ENCODE measurements around the gene RTP1. TPM values are rescaled to one million over a fixed set of nuclear protein-coding genes. Genes with fewer than 3 reads are reported as not detected.
A peak's percentile ranks its signal among the peaks of the same experiment; 100 is the strongest.

RTP1 gene
- total and polyA plus RNA-seq, 2 experiments from 2014 or later, result 4.4 to 6.3 TPM

DNA sequence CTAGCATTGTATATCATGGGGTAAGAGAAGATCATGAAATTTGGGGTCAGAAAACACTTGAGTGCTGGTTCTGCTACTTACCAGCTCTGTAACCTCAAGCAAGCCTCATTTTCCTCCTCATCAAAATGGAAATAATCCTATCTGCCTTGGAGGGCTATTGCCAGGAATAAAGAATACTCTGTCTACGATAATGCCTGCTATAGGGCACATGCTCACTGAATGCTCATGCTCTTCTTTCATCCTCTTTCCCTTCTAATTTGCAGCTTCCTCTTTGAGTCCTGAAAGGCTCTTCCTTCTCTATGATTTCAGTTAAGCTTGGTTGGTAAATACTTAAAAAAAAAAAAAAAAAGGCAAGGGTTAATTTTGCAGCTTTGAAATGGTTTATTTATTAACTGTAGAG is 12.8 kb downstream of the RTP1 start:
- Mint-ChIP-seq H3K9me3 (peaks cover 25% of the 10 kb centered on the region), H3K4me1 (peaks cover 16% of the 10 kb centered on the region), H3K27me3 (ENCODE audit: insufficient read depth, low read depth, poor library complexity) (peaks cover 5% of the 10 kb centered on the region), H3K27ac (no peak overlapping the region), H3K36me3 (ENCODE audit: low read depth) (peaks cover 28% of the 10 kb centered on the region), H3K4me3 (no peak overlapping the region)
- TF ChIP-seq NANOG (IDR thresholded peaks at IDR 0.05; ENCODE audit: borderline replicate concordance), result no peak
- no peak for TF ChIP-seq POLR2AphosphoS5 (IDR thresholded peaks at IDR 0.05; ENCODE audit: low read depth)
- no peak for TF ChIP-seq STAT1 (IDR thresholded peaks at IDR 0.05; ENCODE audit: unreplicated experiment)
- TF ChIP-seq JUNB (IDR thresholded peaks at IDR 0.05; ENCODE audit: unreplicated experiment), result no peak
- TF ChIP-seq, protein P1, sequence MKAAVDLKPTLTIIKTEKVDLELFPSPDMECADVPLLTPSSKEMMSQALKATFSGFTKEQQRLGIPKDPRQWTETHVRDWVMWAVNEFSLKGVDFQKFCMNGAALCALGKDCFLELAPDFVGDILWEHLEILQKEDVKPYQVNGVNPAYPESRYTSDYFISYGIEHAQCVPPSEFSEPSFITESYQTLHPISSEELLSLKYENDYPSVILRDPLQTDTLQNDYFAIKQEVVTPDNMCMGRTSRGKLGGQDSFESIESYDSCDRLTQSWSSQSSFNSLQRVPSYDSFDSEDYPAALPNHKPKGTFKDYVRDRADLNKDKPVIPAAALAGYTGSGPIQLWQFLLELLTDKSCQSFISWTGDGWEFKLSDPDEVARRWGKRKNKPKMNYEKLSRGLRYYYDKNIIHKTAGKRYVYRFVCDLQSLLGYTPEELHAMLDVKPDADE (IDR thresholded peaks at IDR 0.05), result no peak
- TF ChIP-seq EZH2phosphoT487 (IDR thresholded peaks at IDR 0.05; ENCODE audit: unreplicated experiment), result no peak
- TF ChIP-seq ZNF114 (CRISPR knock-in tag; IDR thresholded peaks at IDR 0.05), result no peak
- TF ChIP-seq CREB1 (CRISPR knock-in tag; IDR thresholded peaks at IDR 0.05; ENCODE audit: low read depth), result no peak
- TF ChIP-seq EZH2 (IDR thresholded peaks at IDR 0.05; ENCODE audit: low read depth, unreplicated experiment), result no peak
- TF ChIP-seq ZNF331 (CRISPR knock-in tag; IDR thresholded peaks at IDR 0.05; ENCODE audit: low read depth), result no peak
- TF ChIP-seq, protein P2, sequence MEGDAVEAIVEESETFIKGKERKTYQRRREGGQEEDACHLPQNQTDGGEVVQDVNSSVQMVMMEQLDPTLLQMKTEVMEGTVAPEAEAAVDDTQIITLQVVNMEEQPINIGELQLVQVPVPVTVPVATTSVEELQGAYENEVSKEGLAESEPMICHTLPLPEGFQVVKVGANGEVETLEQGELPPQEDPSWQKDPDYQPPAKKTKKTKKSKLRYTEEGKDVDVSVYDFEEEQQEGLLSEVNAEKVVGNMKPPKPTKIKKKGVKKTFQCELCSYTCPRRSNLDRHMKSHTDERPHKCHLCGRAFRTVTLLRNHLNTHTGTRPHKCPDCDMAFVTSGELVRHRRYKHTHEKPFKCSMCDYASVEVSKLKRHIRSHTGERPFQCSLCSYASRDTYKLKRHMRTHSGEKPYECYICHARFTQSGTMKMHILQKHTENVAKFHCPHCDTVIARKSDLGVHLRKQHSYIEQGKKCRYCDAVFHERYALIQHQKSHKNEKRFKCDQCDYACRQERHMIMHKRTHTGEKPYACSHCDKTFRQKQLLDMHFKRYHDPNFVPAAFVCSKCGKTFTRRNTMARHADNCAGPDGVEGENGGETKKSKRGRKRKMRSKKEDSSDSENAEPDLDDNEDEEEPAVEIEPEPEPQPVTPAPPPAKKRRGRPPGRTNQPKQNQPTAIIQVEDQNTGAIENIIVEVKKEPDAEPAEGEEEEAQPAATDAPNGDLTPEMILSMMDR (conservative IDR thresholded peaks at IDR 0.05; ENCODE audit: low read depth in 2 of 2), result no peak
- peaks cover 18% of the 10 kb centered on the region for H3K4me1 ChIP-seq (ENCODE audit: insufficient read depth)
- H3K4me2 ChIP-seq, result peak overlapping the region; percentile 5; the same call in 1 of the 2 replicates
- H2AFZ ChIP-seq, result no peak overlapping the region
- no peak overlapping the region for H3K4me3 ChIP-seq
- no peaks in the 10 kb centered on the region for H3K79me2 ChIP-seq (replicated peaks; ENCODE audit: insufficient read depth)
- peak overlapping the region; percentile 1 for H3K27ac ChIP-seq (ENCODE audit: low read depth)
- H3K27me3 ChIP-seq (ENCODE audit: insufficient read depth), result no peaks in the 10 kb centered on the region
- ATAC-seq (no peak), DNase-seq (ENCODE audit: low spot score) (no peak)
- no peaks in the 10 kb centered on the region for H3F3A ChIP-seq (replicated peaks; ENCODE audit: low read depth)
- H4K20me1 ChIP-seq (replicated peaks; ENCODE audit: insufficient read depth), result no peaks in the 10 kb centered on the region
- no peaks in the 10 kb centered on the region; the same call in 1 of the 2 replicates for H3K36me3 ChIP-seq (ENCODE audit: insufficient read depth)
- peaks cover 23% of the 10 kb centered on the region for H3K9me2 ChIP-seq (ENCODE audit: insufficient read depth)

DNA sequence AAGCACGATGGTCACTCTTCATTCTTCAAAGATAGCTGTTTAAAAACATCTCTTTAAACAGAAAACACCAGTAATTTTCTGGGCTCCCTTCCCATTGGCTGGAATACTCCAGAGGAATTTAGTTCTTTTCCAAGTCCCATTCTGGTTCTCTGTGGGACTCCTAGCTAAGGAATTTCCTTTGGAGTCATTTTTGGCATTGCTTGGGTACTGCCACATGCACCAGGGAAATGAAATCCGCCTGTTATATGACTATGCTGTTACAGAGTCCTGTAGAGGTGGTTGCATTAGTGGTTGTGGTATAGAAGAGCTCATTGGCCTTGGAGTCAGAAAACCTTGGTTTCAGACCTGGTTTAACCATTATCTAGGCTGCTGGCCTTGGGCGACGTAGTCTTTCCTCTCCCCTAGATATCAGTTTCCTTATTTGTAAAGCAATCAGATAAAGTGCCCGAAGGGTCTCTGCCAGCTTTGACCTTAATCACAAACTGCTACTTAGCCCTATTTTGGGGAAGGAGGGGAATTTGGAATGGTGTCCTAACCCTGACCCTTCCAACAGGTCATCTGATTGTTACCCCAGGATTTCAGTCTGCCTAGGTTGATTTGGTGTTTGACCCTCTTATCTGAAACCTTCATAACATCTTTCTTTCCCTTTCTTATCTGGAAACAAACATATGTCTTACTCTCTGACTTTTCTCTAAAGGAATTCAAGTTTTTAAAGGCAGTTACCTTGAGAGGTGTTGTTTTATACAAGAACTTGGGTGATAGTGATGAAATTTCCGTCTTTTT is 13.4 kb downstream of the RTP1 start:
- Histone ChIP-seq H3K36me3 (ENCODE audit: insufficient read depth) (no peaks in the 10 kb centered on the region; the same call in 1 of the 2 replicates), H3K27ac (ENCODE audit: low read depth) (no peak overlapping the region), H3F3A (replicated peaks; ENCODE audit: low read depth) (no peaks in the 10 kb centered on the region), H3K4me3 (no peak overlapping the region), H2AFZ (no peak overlapping the region), H3K4me1 (ENCODE audit: insufficient read depth) (peaks cover 18% of the 10 kb centered on the region), H3K4me2 (peak overlapping the region; percentile 5; the same call in 1 of the 2 replicates), H3K9me2 (ENCODE audit: insufficient read depth) (peaks cover 23% of the 10 kb centered on the region), H4K20me1 (replicated peaks; ENCODE audit: insufficient read depth) (no peaks in the 10 kb centered on the region), H3K79me2 (replicated peaks; ENCODE audit: insufficient read depth) (no peaks in the 10 kb centered on the region), H3K27me3 (ENCODE audit: insufficient read depth) (no peaks in the 10 kb centered on the region)
- H3K27me3 Mint-ChIP-seq (ENCODE audit: insufficient read depth, low read depth, poor library complexity), result peaks cover 5% of the 10 kb centered on the region
- H3K9me3 Mint-ChIP-seq, result peaks cover 25% of the 10 kb centered on the region
- H3K27ac Mint-ChIP-seq, result no peak overlapping the region
- peaks cover 16% of the 10 kb centered on the region for H3K4me1 Mint-ChIP-seq
- ATAC-seq (peak; percentile 75), DNase-seq (ENCODE audit: low spot score) (peak; percentile 72)
- peaks cover 28% of the 10 kb centered on the region for H3K36me3 Mint-ChIP-seq (ENCODE audit: low read depth)
- H3K4me3 Mint-ChIP-seq, result no peak overlapping the region
- no peak for TF ChIP-seq POLR2AphosphoS5 (IDR thresholded peaks at IDR 0.05; ENCODE audit: low read depth)
- no peak for TF ChIP-seq ZNF331 (CRISPR knock-in tag; IDR thresholded peaks at IDR 0.05; ENCODE audit: low read depth)
- TF ChIP-seq, protein P3, sequence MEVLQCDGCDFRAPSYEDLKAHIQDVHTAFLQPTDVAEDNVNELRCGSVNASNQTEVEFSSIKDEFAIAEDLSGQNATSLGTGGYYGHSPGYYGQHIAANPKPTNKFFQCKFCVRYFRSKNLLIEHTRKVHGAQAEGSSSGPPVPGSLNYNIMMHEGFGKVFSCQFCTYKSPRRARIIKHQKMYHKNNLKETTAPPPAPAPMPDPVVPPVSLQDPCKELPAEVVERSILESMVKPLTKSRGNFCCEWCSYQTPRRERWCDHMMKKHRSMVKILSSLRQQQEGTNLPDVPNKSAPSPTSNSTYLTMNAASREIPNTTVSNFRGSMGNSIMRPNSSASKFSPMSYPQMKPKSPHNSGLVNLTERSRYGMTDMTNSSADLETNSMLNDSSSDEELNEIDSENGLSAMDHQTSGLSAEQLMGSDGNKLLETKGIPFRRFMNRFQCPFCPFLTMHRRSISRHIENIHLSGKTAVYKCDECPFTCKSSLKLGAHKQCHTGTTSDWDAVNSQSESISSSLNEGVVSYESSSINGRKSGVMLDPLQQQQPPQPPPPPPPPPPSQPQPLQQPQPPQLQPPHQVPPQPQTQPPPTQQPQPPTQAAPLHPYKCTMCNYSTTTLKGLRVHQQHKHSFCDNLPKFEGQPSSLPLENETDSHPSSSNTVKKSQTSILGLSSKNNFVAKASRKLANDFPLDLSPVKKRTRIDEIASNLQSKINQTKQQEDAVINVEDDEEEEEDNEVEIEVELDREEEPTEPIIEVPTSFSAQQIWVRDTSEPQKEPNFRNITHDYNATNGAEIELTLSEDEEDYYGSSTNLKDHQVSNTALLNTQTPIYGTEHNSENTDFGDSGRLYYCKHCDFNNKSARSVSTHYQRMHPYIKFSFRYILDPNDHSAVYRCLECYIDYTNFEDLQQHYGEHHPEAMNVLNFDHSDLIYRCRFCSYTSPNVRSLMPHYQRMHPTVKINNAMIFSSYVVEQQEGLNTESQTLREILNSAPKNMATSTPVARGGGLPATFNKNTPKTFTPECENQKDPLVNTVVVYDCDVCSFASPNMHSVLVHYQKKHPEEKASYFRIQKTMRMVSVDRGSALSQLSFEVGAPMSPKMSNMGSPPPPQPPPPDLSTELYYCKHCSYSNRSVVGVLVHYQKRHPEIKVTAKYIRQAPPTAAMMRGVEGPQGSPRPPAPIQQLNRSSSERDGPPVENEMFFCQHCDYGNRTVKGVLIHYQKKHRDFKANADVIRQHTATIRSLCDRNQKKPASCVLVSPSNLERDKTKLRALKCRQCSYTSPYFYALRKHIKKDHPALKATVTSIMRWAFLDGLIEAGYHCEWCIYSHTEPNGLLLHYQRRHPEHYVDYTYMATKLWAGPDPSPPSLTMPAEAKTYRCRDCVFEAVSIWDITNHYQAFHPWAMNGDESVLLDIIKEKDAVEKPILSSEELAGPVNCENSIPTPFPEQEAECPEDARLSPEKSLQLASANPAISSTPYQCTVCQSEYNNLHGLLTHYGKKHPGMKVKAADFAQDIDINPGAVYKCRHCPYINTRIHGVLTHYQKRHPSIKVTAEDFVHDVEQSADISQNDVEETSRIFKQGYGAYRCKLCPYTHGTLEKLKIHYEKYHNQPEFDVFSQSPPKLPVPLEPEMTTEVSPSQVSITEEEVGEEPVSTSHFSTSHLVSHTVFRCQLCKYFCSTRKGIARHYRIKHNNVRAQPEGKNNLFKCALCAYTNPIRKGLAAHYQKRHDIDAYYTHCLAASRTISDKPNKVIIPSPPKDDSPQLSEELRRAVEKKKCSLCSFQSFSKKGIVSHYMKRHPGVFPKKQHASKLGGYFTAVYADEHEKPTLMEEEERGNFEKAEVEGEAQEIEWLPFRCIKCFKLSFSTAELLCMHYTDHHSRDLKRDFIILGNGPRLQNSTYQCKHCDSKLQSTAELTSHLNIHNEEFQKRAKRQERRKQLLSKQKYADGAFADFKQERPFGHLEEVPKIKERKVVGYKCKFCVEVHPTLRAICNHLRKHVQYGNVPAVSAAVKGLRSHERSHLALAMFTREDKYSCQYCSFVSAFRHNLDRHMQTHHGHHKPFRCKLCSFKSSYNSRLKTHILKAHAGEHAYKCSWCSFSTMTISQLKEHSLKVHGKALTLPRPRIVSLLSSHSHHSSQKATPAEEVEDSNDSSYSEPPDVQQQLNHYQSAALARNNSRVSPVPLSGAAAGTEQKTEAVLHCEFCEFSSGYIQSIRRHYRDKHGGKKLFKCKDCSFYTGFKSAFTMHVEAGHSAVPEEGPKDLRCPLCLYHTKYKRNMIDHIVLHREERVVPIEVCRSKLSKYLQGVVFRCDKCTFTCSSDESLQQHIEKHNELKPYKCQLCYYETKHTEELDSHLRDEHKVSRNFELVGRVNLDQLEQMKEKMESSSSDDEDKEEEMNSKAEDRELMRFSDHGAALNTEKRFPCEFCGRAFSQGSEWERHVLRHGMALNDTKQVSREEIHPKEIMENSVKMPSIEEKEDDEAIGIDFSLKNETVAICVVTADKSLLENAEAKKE (CRISPR knock-in tag; IDR thresholded peaks at IDR 0.05), result no peak; the same call in 1 of the 2 replicates
